Pancreas (tissue), 10 donors: ENCODE measurements around the gene SEPTIN1. TPM values are rescaled to one million over a fixed set of nuclear protein-coding genes. Genes with fewer than 3 reads are reported as not detected.

Experiments used
- ATAC-seq, 4 donors: fragments of 200-7000 bp; cut with Tn5 transposase; one replicate each; pipeline versions ENCODE4 v1.8.0 to v1.9.1; 2020; ENCODE audit warnings: mild to moderate bottlenecking in 4 of 4, moderate library complexity in 4 of 4
- DNase-seq, 6 donors: peaks; one replicate each; pipeline ENCODE4 v3.0.0-alpha.2; 2020
- FAIRE-seq: peaks from 2 replicates; lab custom pipeline; 2012; peaks lifted over from hg19 to GRCh38; lab: Jason Lieb, UNC
- H3K27ac ChIP-seq, 4 donors: fragments of 200-600 bp; sonication (generic); 1 replicate in 3 of 4; 2 replicates in 1 of 4; pipeline versions ENCODE4 v1.5.0 to v1.8.0; 2020
- H3K27me3 ChIP-seq, 4 donors: fragments of 200-600 bp; one replicate each; pipeline ENCODE4 v1.8.0; 2021
- H3K36me3 ChIP-seq, 3 donors: fragments of 200-600 bp; sonication (generic) in 1 of 3; one replicate each; pipeline versions ENCODE4 v1.5.0 to v1.8.0; 2020 to 2021
- H3K4me1 ChIP-seq, 3 donors: fragments of 200-600 bp; one replicate each; pipeline ENCODE4 v1.8.0; 2021
- H3K4me3 ChIP-seq, 4 donors: fragments of 200-600 bp; sonication (generic) in 2 of 4; one replicate each; pipeline versions ENCODE4 v1.5.0 to v1.8.0; 2020 to 2021
- H3K9me3 ChIP-seq, 4 donors: fragments of 200-600 bp; one replicate each; pipeline ENCODE4 v1.8.0; 2021
- CTCF ChIP-seq, 4 donors: fragments of 200-600 bp; sonication (generic) in 3 of 4; IDR thresholded peaks; one replicate each; pipeline versions ENCODE4 v1.5.0 to v1.8.0; 2021; ENCODE audit warnings: antibody characterized with exemption in 4 of 4
- WGBS, 2 donors: extraction: QIAGEN DNeasy Blood & Tissue Kit; methylation state at CpG; one replicate each; pipeline ENCODE4 v1.1.7; 2013; 5-methylcytosine and 5-hydroxymethylcytosine counted together
- intact Hi-C, 3 donors: fragments of 100-400 bp; cut with DNase I; formaldehyde crosslinking; loops; one replicate each; pipeline versions ENCODE4 v1.11.1 to v1.14.2; 2022
- polyA plus RNA-seq, 2 donors: library from polyadenylated mRNA; stranded (reverse); fragments of 200-250 nt; gene quantifications; one replicate each; pipeline ENCODE4 v1.2.3, GENCODE V29; 2013
- total RNA-seq, 6 donors: library from RNA; stranded (reverse); fragmentation: NEBNext Ultra II Directional in 4 of 6; extraction: Animal tissue kit (Norgen Biotek cat#: 25700) in 4 of 6; gene quantifications; one replicate each; pipeline versions ENCODE4 v1.2.1 to v1.2.4, GENCODE V29; 2021 to 2023
- donor health status: healthy with polysubstance abuse.
- donor health status: DM: no; HTN: no; CAD: no; lungs with moderate emphysema.
- donor health status: DM: no; HTN: no; CAD: no.
- donor health status: control.
- donor health status: control.
- donor health status: Bipolar disorder and iron deficiency.
- donor health status: DM: yes; HTN: yes; CAD: no.
- donor health status: DM: no; HTN: no; CAD: no.
- donor health status: DM: no; HTN: no; CAD: no.
- donor health status: DM: yes; HTN: yes; CAD: no.

The SEPTIN1 gene
- total and polyA plus RNA-seq, 8 donors, result 0.63 to 3.3 (median 1.5) TPM

- DNase-seq (no peak), FAIRE-seq (no peak)
Observed at GRCh38 chr16:30401768-30402425, 19.5 kb upstream of the SEPTIN1 start.

GRCh38 chr16:30399435-30400186 lies 17.2 kb upstream of the SEPTIN1 start:
- Histone ChIP-seq H3K27me3 (no peaks in the 10 kb centered on the region), H3K4me3 (peak overlapping the region; percentile 29 to 76 (median 46)), H3K9me3 (no peaks in the 10 kb centered on the region), H3K4me1 (peaks cover 0 to 8% (median 6%) of the 10 kb centered on the region in 3 donors), H3K36me3 (peaks cover 0 to 9% (median 0%) of the 10 kb centered on the region in 3 donors), H3K27ac (peak overlapping the region; percentile 30 to 77 (median 64))
- DNase-seq (no peak), ATAC-seq (no peak), FAIRE-seq (no peak)
- intact Hi-C loops, result no loop called here
- no peak for TF ChIP-seq CTCF (IDR thresholded peaks at IDR 0.05)
- 23 to 24% methylated on average over 12 of the region's 12 CpGs for WGBS, 2 donors

More at GRCh38 chr16:30401768-30402425, 19.5 kb upstream of the SEPTIN1 start:
- no peak for TF ChIP-seq CTCF (IDR thresholded peaks at IDR 0.05)
- H3K36me3 ChIP-seq, result peaks cover 0 to 9% (median 0%) of the 10 kb centered on the region in 3 donors
- H3K27me3 ChIP-seq, result no peaks in the 10 kb centered on the region
- no peaks in the 10 kb centered on the region for H3K9me3 ChIP-seq
- no peak for ATAC-seq
- intact Hi-C loops, result no loop called here
- no peak overlapping the region for H3K4me3 ChIP-seq
- no peak overlapping the region for H3K27ac ChIP-seq
- WGBS, 2 donors, result 57 to 65% methylated on average over 8 of the region's 8 CpGs
- H3K4me1 ChIP-seq, result no peaks in the 10 kb centered on the region

GRCh38 chr16:30398661-30399434 lies 16.5 kb upstream of the SEPTIN1 start:
- intact Hi-C loops, result no loop called here
- DNase-seq (peak in 2 of 6 donors; percentile 21 to 64), FAIRE-seq (no peak), ATAC-seq (no peak)
- H3K36me3 ChIP-seq, result peaks cover 0 to 9% (median 0%) of the 10 kb centered on the region in 3 donors
- 81 to 91% methylated on average over 23 of the region's 23 CpGs for WGBS, 2 donors
- H3K4me1 ChIP-seq, result peaks cover 0 to 8% (median 6%) of the 10 kb centered on the region in 3 donors
- H3K4me3 ChIP-seq, result no peak overlapping the region
- TF ChIP-seq CTCF (IDR thresholded peaks at IDR 0.05), result no peak
- no peaks in the 10 kb centered on the region for H3K27me3 ChIP-seq
- H3K27ac ChIP-seq, result no peak overlapping the region
- no peaks in the 10 kb centered on the region for H3K9me3 ChIP-seq

- H3K27ac ChIP-seq, result no peak overlapping the region
- H3K4me1 ChIP-seq, result peaks cover 0 to 8% (median 6%) of the 10 kb centered on the region in 3 donors
- 91 to 93% methylated on average over 42 of the region's 42 CpGs for WGBS, 2 donors
- no peak for ATAC-seq
- no peak for TF ChIP-seq CTCF (IDR thresholded peaks at IDR 0.05)
- FAIRE-seq, result no peak
- intact Hi-C loops, result no loop called here
- H3K9me3 ChIP-seq, result no peaks in the 10 kb centered on the region
- no peak overlapping the region for H3K4me3 ChIP-seq
- H3K27me3 ChIP-seq, result no peaks in the 10 kb centered on the region
- peaks cover 0 to 9% (median 0%) of the 10 kb centered on the region in 3 donors for H3K36me3 ChIP-seq
- DNase-seq, result peak in 2 of 6 donors; percentile 24 to 80
Observed at GRCh38 chr16:30397776-30398660, 15.7 kb upstream of the SEPTIN1 start.
